Measurements from ENCODE around the gene G3BP2.

GRCh38 chr4:75666299-75666698, 6.9 kb downstream of the G3BP2 start:
- TF ChIP-seq CTCF (IDR thresholded peaks at IDR 0.05) (no peak), POLR2A (IDR thresholded peaks at IDR 0.05) (no peak)

All from heart left ventricle (tissue), 13 donors.